DLD1 (cell line): Measurements from ENCODE around the gene SLC39A11.

Experiments
- in situ Hi-C: cut with HindIII; loops from 2 replicates; pipeline ENCODE4 v1.10.0; 2017; ENCODE audit warnings: low sequenced_read_pairs

SLC39A11 gene

DNA sequence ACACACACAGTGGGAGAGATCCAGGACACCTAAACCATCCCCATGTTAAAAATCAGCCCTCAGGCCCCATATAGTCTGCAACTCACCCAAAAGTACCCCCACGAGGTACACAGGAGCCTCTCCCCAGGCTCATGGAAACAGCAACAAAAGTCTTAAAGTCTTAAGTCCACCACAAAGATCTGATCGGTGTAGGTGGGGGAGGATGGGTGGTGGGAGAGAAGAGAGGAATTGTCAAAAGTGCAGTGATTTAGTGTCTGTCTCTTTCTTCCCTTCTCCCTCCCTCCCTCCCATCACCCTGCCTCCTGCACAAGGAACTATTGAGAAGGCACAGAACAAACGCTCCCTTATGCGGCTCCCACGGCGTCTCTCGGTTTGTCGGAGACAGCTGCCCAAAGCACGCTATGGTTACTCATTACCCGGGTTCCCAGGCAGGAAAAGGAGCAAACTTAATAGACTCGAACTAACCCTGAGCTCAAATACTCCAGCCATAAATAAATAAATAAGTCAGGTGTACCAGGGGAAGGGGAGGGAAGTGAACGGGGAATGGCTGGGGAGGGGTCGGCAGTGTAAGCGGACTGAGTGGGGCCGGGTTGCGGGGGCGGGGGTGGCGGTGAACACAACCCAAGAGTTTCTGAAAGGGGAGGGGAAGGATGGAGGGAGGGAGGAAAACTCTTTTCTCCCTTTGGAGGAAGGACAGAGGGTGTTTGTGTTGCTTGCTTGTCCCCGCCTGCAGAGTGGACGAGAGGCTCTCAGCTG is 477.4 kb downstream of the SLC39A11 start:
- in situ Hi-C loops = no loop called here

DNA sequence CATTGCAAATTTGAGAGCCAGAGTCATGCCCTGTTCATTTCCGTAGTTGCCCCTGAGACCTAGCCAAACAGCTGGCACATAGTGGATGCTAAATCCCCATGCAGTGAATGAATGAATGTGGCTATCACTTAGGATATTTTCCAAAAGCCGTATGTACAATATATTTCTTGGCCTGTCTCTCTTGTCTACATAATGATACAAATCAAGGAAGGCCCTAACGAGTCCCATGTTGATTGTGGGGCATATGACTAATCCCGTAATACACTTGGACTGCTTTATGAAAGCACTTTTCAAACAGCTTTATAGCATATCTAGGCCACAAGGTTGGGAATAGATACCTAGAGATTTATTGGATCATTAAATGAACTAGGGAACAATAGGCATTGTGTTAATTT is 478.0 kb downstream of the SLC39A11 start:
- in situ Hi-C loops = no loop called here

DNA sequence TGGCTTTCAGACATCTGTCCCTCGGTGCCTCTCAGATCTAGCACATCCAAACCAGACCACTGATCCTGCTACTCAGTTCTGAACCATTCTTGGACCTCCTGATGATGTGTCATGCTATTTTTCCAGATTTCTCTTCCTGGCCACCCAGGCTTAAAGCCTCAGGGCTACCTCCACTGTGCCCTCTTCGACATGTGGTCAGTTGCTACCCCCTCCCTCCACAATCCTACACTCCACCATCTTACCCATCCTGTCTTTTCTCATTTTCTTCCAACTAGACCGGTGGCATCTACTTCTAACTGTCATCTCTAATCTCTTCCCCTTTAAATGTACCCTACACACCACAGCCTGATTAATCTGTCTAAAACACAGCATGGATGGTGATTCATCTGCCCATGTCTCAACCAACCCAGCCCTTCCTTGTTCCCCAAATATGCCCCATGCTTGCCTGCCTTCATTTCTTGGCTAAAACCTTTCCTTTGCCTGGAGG is 478.6 kb downstream of the SLC39A11 start:
- in situ Hi-C loops = no loop called here

DNA sequence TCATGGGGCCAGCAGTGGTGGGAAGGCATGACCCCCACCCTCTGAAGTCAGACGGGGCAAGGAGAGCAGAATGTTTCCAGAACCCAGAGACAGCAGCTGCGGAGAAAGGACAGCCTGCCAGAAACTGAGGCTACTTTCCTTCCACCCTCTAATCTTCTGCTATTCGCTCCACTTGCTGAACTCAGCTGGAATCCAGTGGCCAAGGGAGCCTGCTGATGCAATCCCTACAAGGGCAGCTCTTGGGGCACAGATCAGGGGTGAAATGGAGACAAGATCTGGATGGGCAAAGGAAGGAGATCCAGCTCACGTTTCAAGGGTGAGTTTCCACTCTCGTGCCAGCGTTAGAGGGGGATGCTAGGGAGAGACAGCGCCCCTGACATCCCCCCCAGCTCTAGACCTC is 479.1 kb downstream of the SLC39A11 start:
- in situ Hi-C loops = no loop called here

DNA sequence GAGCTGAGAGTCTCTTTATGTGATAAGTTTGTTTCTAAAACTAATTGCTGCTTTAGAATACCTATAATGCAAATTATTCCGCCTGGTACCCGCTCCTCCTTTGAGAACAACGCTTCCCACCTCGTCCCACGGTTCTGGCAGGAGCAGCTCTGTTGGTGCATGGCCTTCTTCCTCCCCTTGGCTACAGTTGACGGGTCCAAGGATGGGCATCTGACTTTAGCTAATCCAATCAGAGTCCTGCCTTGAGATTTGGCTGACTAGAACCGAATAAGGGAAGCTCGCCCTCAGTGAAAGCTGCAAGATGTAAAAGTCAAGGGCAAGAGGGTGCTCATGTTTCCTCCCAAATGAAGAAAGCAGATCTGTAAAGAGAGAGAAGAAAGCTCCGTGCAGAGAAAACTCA is 481.3 kb downstream of the SLC39A11 start:
- in situ Hi-C loops = no loop called here

DNA sequence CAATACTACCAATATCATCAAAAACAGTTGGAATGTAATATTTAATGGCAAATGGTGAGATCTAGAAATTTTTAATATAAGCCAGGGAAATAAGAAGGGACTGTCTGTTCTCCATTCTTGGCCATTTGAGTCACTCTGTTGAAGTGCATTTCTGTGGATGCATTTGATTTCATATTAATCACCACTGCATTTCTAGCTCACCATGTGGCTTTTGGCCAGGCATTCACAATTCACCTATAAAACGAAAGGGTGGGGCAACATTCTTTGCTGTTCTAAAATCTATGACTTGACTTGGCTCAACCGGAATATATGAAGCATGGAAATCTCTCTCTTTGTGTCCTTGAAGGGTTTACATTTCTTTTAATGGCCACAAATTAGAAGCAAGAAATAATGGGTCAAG is 483.0 kb downstream of the SLC39A11 start:
- in situ Hi-C loops = no loop called here

DNA sequence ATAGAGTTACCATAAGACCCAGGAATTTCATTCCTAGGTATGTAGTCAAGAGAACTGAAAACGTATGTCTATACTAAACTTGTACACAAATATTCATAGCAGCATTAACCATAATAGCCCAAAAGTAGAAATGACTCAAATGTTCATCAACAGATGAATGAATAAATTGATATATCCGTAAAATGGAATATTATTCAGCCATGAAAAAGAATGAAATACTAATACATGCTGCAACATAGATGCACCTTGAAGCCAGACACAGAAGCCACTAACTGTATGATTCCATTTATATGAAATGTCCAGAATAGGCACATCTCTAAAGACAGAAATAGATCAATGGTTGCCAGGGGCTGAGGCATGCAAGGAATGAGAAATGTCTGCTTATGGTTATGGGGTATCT is 484.1 kb downstream of the SLC39A11 start:
- in situ Hi-C loops = no loop called here

DNA sequence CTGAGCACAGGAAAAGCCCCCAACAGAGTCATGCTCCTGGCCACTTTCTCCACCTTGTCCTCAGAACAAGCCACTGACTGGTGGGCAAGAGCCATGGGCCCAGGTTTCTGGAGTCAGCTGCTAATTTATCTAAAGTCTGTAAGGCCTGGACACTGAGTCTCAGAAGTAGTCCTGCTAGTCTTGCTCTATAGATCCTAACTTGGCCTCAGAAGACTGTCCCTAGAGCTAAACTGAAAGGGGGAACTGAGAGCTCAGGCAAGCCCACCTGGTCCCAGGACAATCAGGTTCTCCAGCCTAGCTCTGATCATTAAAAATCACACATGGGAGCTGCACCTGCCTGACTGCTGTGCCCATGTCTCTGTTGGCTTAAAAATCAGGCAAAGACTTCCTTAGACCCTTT is 485.8 kb downstream of the SLC39A11 start:
- in situ Hi-C loops = no loop called here

DNA sequence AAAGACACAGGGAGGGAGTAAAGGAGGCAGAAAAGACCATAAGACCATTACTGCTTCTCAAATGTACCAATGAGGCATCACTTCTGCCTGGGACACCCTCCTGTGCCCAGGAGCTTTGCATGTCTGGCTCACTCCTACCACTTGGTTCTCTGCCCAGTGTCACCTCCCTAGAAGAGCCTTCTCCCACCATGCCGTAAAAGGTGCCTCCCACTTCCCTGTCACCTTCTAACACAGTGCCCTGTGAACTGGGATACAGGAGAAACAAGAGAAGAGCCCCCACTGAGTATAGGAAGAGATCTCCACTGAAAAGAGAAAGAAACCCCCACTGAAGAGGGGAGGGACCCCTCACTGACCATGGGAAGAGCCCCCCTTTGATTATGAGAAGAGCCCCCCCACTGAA is 486.9 kb downstream of the SLC39A11 start:
- in situ Hi-C loops = no loop called here

DNA sequence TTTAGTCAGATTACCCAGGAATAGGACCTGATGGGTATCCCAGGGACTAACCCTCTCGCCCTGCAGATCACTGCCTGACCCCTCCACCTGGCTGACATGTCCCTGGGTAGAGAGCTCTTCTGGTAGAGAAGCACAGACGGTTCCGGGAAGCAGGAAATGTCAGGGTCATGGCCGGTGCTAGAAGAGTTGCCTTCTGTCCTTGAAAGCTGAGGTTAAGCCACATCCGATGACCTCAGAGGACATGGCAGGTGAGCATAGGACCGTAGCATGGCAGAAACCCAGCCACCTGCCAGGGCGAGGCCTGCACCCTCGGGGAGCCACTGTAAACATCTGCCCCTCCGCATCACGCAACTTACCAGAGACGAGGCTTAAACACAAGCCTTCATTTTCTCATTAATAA is 488.0 kb downstream of the SLC39A11 start:
- in situ Hi-C loops = no loop called here

DNA sequence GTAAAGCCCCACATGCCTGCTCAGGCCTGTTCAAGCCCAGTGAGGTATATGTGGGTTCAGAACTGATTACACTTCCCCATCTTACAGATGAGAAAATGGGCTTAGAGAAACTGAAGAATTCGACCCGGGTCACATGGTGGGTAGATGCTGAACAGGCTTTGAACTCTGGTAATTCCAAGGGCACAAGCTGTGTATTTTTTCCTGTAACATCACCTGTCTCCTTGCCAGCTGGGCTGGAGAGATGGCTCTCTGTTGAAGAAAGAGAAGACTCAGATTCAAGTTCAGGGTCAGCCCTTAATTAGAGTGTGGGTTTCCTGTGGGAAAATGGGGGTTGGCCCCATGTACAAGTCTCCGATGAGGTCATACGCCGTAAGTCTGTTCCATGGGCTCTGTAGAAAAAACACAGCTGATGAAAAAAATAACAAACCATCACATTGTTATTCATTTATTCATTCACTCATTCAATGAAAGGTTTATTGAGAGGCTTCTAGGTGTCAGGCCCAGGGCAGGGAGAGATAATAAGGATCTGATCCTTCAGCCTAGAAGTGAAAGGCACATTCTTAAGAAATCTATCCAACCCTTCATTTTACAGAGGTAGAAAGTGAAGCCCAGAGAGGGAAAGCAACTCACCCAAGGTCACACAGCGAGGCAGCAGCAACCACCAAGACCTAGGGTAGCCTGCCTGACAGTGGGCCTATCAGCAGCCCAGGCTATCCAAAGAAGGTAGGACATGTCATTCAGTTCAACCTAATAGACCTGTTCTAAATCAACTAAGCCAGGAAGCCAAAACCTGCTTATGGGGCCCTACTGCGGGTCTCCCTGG is 488.9 kb downstream of the SLC39A11 start:
- in situ Hi-C loops = no loop called here

DNA sequence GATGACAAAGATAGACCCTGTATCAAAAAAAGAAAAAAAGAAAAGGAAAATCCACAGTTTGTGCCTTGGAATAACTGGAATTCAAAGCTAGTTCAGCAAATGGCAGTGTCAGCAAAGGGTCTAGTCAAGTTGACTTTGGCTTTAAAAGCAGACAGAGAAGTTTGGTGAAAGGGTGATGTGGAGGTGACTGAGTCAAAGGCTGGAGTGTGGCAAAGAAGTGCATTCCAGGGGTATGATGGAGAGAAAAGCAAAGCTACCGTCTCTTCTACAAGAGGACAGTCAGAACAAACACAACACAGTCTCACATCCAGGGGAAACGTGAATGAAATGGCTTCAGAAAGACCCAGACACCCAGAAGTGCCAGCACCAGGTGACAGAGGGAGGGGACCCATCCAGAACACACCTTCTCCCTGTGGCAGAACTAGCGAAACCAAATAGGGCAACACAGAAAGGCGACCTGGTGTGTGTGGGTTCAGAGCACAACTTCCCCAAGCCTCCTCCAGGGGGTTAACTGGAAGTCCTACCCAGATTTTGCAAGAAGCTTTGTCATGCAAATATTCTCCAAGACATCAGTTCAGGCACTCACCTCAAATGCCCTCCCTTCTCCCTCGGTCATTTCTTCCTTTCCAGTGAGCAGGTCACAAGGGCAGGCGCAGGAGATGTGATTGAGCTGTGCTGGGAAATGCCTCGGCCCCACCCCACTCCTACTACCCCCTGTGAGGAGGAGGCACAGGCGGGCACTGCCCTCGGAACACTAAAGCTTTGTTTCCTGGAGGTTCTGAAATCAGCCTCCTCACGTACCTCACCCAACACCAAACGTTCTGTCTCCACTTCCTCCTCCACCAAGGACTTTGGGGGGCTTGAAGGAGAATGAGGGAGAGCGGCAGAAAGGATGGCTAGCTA is 489.7 kb downstream of the SLC39A11 start:
- in situ Hi-C loops = no loop called here

DNA sequence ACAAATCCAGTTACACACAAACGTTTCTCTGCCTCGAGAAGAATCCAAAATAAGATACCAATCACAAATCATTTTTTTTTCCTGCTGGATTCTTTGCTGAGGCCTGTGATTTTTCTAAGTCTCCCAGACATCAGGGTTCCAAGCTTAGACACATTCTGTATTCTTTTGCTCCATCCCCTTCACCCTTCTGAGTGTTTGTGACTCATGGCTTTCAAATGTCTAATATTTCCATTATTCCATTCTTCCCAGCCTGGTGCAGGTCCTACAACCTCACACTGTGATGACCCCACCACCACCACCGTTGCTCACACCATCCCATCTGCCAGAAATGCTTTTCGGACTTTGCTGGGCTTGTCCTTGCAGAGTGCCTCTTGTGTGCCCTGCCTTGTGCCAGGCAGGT is 491.6 kb downstream of the SLC39A11 start:
- in situ Hi-C loops = no loop called here

DNA sequence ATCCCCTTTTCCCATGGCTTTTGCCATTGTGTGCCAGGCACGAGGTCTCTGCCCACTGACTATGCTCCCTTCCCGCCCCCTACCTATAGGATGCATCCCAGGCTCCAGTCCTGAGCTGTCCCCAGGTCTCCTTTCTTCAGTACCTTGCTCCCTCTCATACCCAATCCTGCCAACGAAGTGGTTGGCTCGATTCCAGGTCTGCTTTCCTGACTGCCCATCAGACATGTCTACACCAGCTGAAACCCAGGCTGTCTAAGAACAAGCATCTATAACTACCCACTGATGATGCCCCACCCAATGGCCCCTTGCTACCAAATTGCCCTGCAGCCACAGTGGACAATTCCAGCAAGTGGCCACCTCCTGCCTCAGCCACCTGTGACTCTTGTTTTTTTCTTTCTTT is 492.6 kb downstream of the SLC39A11 start:
- in situ Hi-C loops = no loop called here

DNA sequence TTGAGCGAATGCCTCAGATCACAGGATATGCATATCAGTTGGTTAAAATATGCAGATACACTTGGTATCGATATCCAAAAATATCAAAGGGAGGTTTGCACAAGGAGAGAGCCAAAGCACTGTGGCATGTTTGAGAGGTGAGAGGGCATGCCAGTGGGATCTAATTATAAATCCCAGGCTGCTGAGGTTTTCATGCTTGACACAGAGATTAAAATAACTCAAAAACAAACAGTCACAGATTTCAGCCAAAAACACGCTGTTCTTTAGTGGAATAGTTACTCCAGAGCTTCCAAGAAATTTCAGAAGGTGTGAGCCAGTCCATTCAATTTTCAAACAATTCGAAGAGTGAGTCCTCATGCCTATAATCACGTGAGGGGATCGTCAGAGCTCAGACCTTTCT is 493.8 kb downstream of the SLC39A11 start:
- in situ Hi-C loops = no loop called here

DNA sequence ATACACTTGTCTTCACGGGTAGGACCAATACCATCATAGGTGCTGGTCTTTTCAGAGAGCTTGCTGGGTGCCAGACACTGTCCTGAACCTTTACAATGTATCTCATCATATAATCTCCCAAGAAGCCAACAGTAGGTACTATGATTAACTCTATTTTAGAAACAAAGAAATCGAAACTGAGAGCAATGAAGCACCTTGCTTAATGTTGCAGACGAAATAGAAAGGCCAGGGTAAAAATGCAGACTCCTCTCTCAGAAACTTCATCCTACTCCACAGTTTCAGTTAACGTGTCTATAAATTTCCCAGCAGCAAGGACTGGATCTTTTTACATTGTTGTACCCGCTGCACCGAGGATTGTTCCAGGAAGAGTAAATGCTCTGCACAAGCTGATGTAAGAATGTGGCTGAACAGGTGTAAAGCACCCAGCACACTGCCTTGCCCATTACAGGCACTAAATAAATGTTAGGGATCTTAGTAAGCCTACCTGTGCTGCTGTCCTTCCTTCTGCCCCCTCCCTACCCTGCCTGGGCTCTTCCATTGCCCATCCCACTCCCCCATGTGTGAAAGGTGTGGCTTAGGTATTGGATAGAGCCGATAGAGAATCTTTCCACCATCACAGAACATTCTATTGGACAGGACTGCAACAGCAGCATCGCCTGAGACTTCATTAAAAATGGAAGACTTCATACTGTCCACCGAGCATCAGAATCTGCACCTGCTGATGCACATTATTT is 495.0 kb downstream of the SLC39A11 start:
- in situ Hi-C loops = no loop called here
